Measurements from ENCODE around the gene P2RX1. TPM values are rescaled to one million over a fixed set of nuclear protein-coding genes. Genes with fewer than 3 reads are reported as not detected.

The P2RX1 gene
- total RNA-seq, 1 experiment from 2014 or later = 0.03 TPM

- DNase-seq (ENCODE audit: low spot score) = no peak
These were observed 9.6 kb upstream of the P2RX1 start for GRCh38 chr17:3925684-3926485.

GRCh38 chr17:3924512-3925350 is 8.5 kb upstream of the P2RX1 start:
- no peak for DNase-seq (ENCODE audit: low spot score)

GRCh38 chr17:3923466-3924190 is 7.4 kb upstream of the P2RX1 start:
- DNase-seq (ENCODE audit: low spot score) = no peak

GRCh38 chr17:3922765-3923164 is 6.5 kb upstream of the P2RX1 start:
- DNase-seq (ENCODE audit: low spot score) = no peak

GRCh38 chr17:3921502-3922319 is 5.4 kb upstream of the P2RX1 start:
- DNase-seq (ENCODE audit: low spot score) = no peak

GRCh38 chr17:3921006-3921405 is 4.7 kb upstream of the P2RX1 start:
- no peak for DNase-seq (ENCODE audit: low spot score)

- no peak for DNase-seq (ENCODE audit: low spot score)
These were observed 2.9 kb upstream of the P2RX1 start for GRCh38 chr17:3919123-3919624.

GRCh38 chr17:3918372-3919122 is 2.3 kb upstream of the P2RX1 start:
- DNase-seq (ENCODE audit: low spot score) = no peak

GRCh38 chr17:3917391-3917931 is 1.2 kb upstream of the P2RX1 start:
- no peak for DNase-seq (ENCODE audit: low spot score)

GRCh38 chr17:3916825-3917224 is 560 bp upstream of the P2RX1 start:
- no peak for DNase-seq (ENCODE audit: low spot score)

GRCh38 chr17:3915581-3915994 is 677 bp downstream of the P2RX1 start:
- no peak for DNase-seq (ENCODE audit: low spot score)

GRCh38 chr17:3914312-3914670 is 2.0 kb downstream of the P2RX1 start:
- no peak for DNase-seq (ENCODE audit: low spot score)

- peak; percentile 69 for DNase-seq (ENCODE audit: low spot score)
These were observed 2.5 kb downstream of the P2RX1 start for GRCh38 chr17:3913531-3914311.

- DNase-seq (ENCODE audit: low spot score) = no peak
These were observed 3.4 kb downstream of the P2RX1 start for GRCh38 chr17:3912827-3913226.

GRCh38 chr17:3911271-3912053 is 4.8 kb downstream of the P2RX1 start:
- DNase-seq (ENCODE audit: low spot score) = no peak

- DNase-seq (ENCODE audit: low spot score) = no peak
These were observed 5.6 kb downstream of the P2RX1 start for GRCh38 chr17:3910420-3911270.

- DNase-seq (ENCODE audit: low spot score) = no peak
These were observed 7.0 kb downstream of the P2RX1 start for GRCh38 chr17:3909257-3909656.
